Esophagus squamous epithelium (tissue), 4 donors: Measurements from ENCODE around the gene ADAMTS15.

Experiments
- CTCF ChIP-seq, 6 experiments: fragments of 450-650 bp in 4 of 6; fragments of 200-600 bp in 2 of 6; sonication (generic) in 2 of 6; IDR thresholded peaks; one replicate each; pipeline ENCODE4 v1.5.1; 2016 to 2019; ENCODE audit warnings: antibody characterized with exemption in 6 of 6, mild to moderate bottlenecking in 4 of 6, moderate library complexity in 4 of 6
- POLR2A ChIP-seq, 4 donors: fragments of 450-650 bp; IDR thresholded peaks; one replicate each; pipeline ENCODE4 v1.6.1; 2017; ENCODE audit warnings: antibody characterized with exemption in 4 of 4, mild to moderate bottlenecking in 4 of 4, moderate library complexity in 3 of 4

GRCh38 chr11:130508913-130509312 is 60.5 kb downstream of the ADAMTS15 start:
- TF ChIP-seq CTCF (IDR thresholded peaks at IDR 0.05) (no peak), POLR2A (IDR thresholded peaks at IDR 0.05) (no peak)
